Vagina (tissue), 2 donors: Measurements from ENCODE around the gene PTPRM. TPM values are rescaled to one million over a fixed set of nuclear protein-coding genes. Genes with fewer than 3 reads are reported as not detected.

Source experiments
- DNase-seq, 2 donors: peaks; one replicate each; pipeline ENCODE4 v3.0.0-alpha.2; 2017; ENCODE audit errors: extremely low spot score in 2 of 2
- H3K27ac ChIP-seq: fragments of 200-600 bp; sonication (generic); one replicate; pipeline ENCODE4 v1.5.1; 2019
- H3K27me3 ChIP-seq: fragments of 200-600 bp; sonication (generic); one replicate; pipeline ENCODE4 v1.5.1; 2019
- H3K36me3 ChIP-seq, 2 donors: fragments of 200-600 bp; sonication (generic); one replicate each; pipeline ENCODE4 v1.5.1; 2017 to 2019
- H3K4me1 ChIP-seq: fragments of 200-600 bp; sonication (generic); one replicate; pipeline ENCODE4 v1.5.1; 2019
- H3K4me3 ChIP-seq, 2 donors: fragments of 200-600 bp; sonication (generic); 1 replicate in 1 of 2; 2 replicates in 1 of 2; pipeline ENCODE4 v1.5.1; 2016 to 2019
- H3K9me3 ChIP-seq: fragments of 200-600 bp; sonication (generic); one replicate; pipeline ENCODE4 v1.5.1; 2019
- CTCF ChIP-seq, 3 experiments: fragments of 450-650 bp in 2 of 3; fragments of 200-600 bp in 1 of 3; sonication (generic) in 1 of 3; IDR thresholded peaks; one replicate each; pipeline ENCODE4 v1.5.1; 2017 to 2019; ENCODE audit warnings: antibody characterized with exemption in 3 of 3, mild to moderate bottlenecking in 2 of 3, moderate library complexity in 2 of 3
- POLR2A ChIP-seq, 2 donors: fragments of 450-650 bp; IDR thresholded peaks; one replicate each; pipeline ENCODE4 v1.6.1; 2017; ENCODE audit warnings: antibody characterized with exemption in 2 of 2, mild to moderate bottlenecking in 2 of 2, moderate library complexity in 2 of 2
- POLR2AphosphoS5 ChIP-seq, 2 donors: sonication (generic); formaldehyde crosslinking; IDR thresholded peaks; one replicate each; pipeline ENCODE4 v1.9.0; 2017; ENCODE audit warnings: antibody characterized with exemption in 2 of 2, mild to moderate bottlenecking in 2 of 2, low read depth in 1 of 2; ENCODE audit not compliant: insufficient read depth in 1 of 2
- intact Hi-C: fragments of 100-400 bp; cut with DNase I; formaldehyde crosslinking; loops from one replicate; pipeline ENCODE4 v1.15.1; 2023
- total RNA-seq: library from RNA; depleted of rRNA; stranded (reverse); fragments of >200 nt; gene quantifications from one replicate; pipeline ENCODE4 v1.2.3, GENCODE V29; 2016

Gene PTPRM
- total RNA-seq, 1 donor from 2014 or later, result 60.2 TPM

- no peaks in the 10 kb centered on the region for H3K27me3 ChIP-seq
- peaks cover 0 to 9% of the 10 kb centered on the region in 2 donors for H3K36me3 ChIP-seq
- no peaks in the 10 kb centered on the region for H3K9me3 ChIP-seq
- peak in 1 of 2 donors; percentile 22 for DNase-seq
- no peaks in the 10 kb centered on the region for H3K4me1 ChIP-seq
- TF ChIP-seq CTCF (IDR thresholded peaks at IDR 0.05), result no peak
- TF ChIP-seq POLR2AphosphoS5 (IDR thresholded peaks at IDR 0.05; ENCODE audit: insufficient read depth in 1 of 2, low read depth in 1 of 2), result no peak
- TF ChIP-seq POLR2A (IDR thresholded peaks at IDR 0.05), result no peak
- no peak overlapping the region for H3K4me3 ChIP-seq
- intact Hi-C loops, result no loop called here
- no peak overlapping the region for H3K27ac ChIP-seq
Observed at GRCh38 chr18:8402237-8402636, 835.1 kb downstream of the PTPRM start.

- no peak for DNase-seq
- TF ChIP-seq CTCF (IDR thresholded peaks at IDR 0.05) (no peak), POLR2A (IDR thresholded peaks at IDR 0.05) (no peak), POLR2AphosphoS5 (IDR thresholded peaks at IDR 0.05; ENCODE audit: insufficient read depth in 1 of 2, low read depth in 1 of 2) (no peak)
Observed at GRCh38 chr18:8403713-8404112, 836.6 kb downstream of the PTPRM start.

GRCh38 chr18:8406186-8406867 lies 839.2 kb downstream of the PTPRM start:
- Histone ChIP-seq H3K27ac (no peak overlapping the region), H3K9me3 (no peaks in the 10 kb centered on the region), H3K4me3 (no peak overlapping the region), H3K36me3 (peaks cover 0 to 9% of the 10 kb centered on the region in 2 donors), H3K4me1 (no peaks in the 10 kb centered on the region), H3K27me3 (no peaks in the 10 kb centered on the region)
- intact Hi-C loops, result no loop called here
- DNase-seq, result no peak
- no peak for TF ChIP-seq CTCF (IDR thresholded peaks at IDR 0.05)
- no peak for TF ChIP-seq POLR2A (IDR thresholded peaks at IDR 0.05)
- TF ChIP-seq POLR2AphosphoS5 (IDR thresholded peaks at IDR 0.05; ENCODE audit: insufficient read depth in 1 of 2, low read depth in 1 of 2), result no peak

More at GRCh38 chr18:8403713-8404112, 836.6 kb downstream of the PTPRM start:
- Histone ChIP-seq H3K4me1 (no peaks in the 10 kb centered on the region), H3K27ac (no peak overlapping the region), H3K27me3 (no peaks in the 10 kb centered on the region), H3K4me3 (no peak overlapping the region), H3K9me3 (no peaks in the 10 kb centered on the region), H3K36me3 (peaks cover 0 to 9% of the 10 kb centered on the region in 2 donors)
- intact Hi-C loops, result no loop called here

- Histone ChIP-seq H3K36me3 (peaks cover 0 to 9% of the 10 kb centered on the region in 2 donors), H3K4me3 (no peak overlapping the region), H3K4me1 (no peaks in the 10 kb centered on the region), H3K27me3 (no peaks in the 10 kb centered on the region), H3K9me3 (no peaks in the 10 kb centered on the region), H3K27ac (no peak overlapping the region)
- no peak for TF ChIP-seq POLR2A (IDR thresholded peaks at IDR 0.05)
- no peak for TF ChIP-seq CTCF (IDR thresholded peaks at IDR 0.05)
- no peak for TF ChIP-seq POLR2AphosphoS5 (IDR thresholded peaks at IDR 0.05; ENCODE audit: insufficient read depth in 1 of 2, low read depth in 1 of 2)
- DNase-seq, result no peak
- intact Hi-C loops, result no loop called here
Observed at GRCh38 chr18:8406868-8407250, 839.7 kb downstream of the PTPRM start.

GRCh38 chr18:8409151-8409550 lies 842.0 kb downstream of the PTPRM start:
- intact Hi-C loops, result no loop called here
- H3K9me3 ChIP-seq, result no peaks in the 10 kb centered on the region
- H3K27ac ChIP-seq, result no peak overlapping the region
- H3K4me3 ChIP-seq, result no peak overlapping the region
- no peak for DNase-seq
- peaks cover 0 to 9% of the 10 kb centered on the region in 2 donors for H3K36me3 ChIP-seq
- no peaks in the 10 kb centered on the region for H3K27me3 ChIP-seq
- no peaks in the 10 kb centered on the region for H3K4me1 ChIP-seq
- TF ChIP-seq POLR2AphosphoS5 (IDR thresholded peaks at IDR 0.05; ENCODE audit: insufficient read depth in 1 of 2, low read depth in 1 of 2) (no peak), POLR2A (IDR thresholded peaks at IDR 0.05) (no peak), CTCF (IDR thresholded peaks at IDR 0.05) (no peak)
